ENCODE data around the gene METTL15.
"Not testable (repeated sequence)": the region's sequence is repeated elsewhere in the genome, so short reads cannot be mapped to it uniquely, and the experiment has no call there.

METTL15 gene

GRCh38 chr11:28315440-28315839 is 207.3 kb downstream of the METTL15 start:
- DNase-seq = no peak

- DNase-seq = no peak
These were observed 210.7 kb downstream of the METTL15 start for GRCh38 chr11:28318871-28319270.

- DNase-seq = no peak
These were observed 215.4 kb downstream of the METTL15 start for GRCh38 chr11:28323621-28324020.

GRCh38 chr11:28332393-28332792 is 224.2 kb downstream of the METTL15 start:
- not testable (repeated sequence) for DNase-seq

- no peak for DNase-seq
These were observed 229.5 kb downstream of the METTL15 start for GRCh38 chr11:28337701-28338100.

- DNase-seq = no peak
These were observed 230.2 kb downstream of the METTL15 start for GRCh38 chr11:28338371-28338770.

GRCh38 chr11:28339488-28339887 is 231.3 kb downstream of the METTL15 start:
- DNase-seq = no peak

- DNase-seq = no peak
These were observed 234.5 kb downstream of the METTL15 start for GRCh38 chr11:28342716-28343115.

GRCh38 chr11:28343304-28344233 is 235.4 kb downstream of the METTL15 start:
- no peak for DNase-seq

- DNase-seq = no peak
These were observed 238.0 kb downstream of the METTL15 start for GRCh38 chr11:28346209-28346608.

- DNase-seq = no peak
These were observed 238.5 kb downstream of the METTL15 start for GRCh38 chr11:28346721-28347120.

GRCh38 chr11:28347371-28347770 is 239.2 kb downstream of the METTL15 start:
- DNase-seq = no peak

- DNase-seq = no peak
These were observed 242.0 kb downstream of the METTL15 start for GRCh38 chr11:28350216-28350615.

GRCh38 chr11:28353991-28354390 is 245.8 kb downstream of the METTL15 start:
- DNase-seq = no peak

GRCh38 chr11:28366549-28367346 is 258.6 kb downstream of the METTL15 start:
- no peak for DNase-seq

- not testable (repeated sequence) for DNase-seq
These were observed 269.9 kb downstream of the METTL15 start for GRCh38 chr11:28378095-28378494.
